Measurements from ENCODE around the gene MRPL33.

Gene MRPL33

DNA sequence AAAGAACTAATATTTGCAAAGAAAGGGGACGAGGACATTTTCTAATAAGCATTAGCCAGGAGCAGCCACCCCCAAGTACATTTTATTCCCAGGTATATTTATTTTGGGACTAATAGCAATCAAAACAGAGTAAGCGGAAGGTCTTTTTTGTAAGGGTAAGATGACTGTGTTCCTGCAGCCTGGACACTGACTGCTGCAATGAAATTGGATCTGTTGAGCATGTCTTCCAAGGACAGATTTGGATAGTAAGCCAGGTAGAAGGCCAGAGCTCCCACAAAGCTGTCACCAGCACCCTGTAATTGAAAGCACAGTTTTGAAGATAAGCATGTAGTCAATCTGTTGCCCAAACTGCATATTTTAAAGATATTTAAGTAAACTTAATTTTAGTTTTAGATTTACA lies 10.0 kb downstream of the MRPL33 start:
- TF ChIP-seq, protein P1, sequence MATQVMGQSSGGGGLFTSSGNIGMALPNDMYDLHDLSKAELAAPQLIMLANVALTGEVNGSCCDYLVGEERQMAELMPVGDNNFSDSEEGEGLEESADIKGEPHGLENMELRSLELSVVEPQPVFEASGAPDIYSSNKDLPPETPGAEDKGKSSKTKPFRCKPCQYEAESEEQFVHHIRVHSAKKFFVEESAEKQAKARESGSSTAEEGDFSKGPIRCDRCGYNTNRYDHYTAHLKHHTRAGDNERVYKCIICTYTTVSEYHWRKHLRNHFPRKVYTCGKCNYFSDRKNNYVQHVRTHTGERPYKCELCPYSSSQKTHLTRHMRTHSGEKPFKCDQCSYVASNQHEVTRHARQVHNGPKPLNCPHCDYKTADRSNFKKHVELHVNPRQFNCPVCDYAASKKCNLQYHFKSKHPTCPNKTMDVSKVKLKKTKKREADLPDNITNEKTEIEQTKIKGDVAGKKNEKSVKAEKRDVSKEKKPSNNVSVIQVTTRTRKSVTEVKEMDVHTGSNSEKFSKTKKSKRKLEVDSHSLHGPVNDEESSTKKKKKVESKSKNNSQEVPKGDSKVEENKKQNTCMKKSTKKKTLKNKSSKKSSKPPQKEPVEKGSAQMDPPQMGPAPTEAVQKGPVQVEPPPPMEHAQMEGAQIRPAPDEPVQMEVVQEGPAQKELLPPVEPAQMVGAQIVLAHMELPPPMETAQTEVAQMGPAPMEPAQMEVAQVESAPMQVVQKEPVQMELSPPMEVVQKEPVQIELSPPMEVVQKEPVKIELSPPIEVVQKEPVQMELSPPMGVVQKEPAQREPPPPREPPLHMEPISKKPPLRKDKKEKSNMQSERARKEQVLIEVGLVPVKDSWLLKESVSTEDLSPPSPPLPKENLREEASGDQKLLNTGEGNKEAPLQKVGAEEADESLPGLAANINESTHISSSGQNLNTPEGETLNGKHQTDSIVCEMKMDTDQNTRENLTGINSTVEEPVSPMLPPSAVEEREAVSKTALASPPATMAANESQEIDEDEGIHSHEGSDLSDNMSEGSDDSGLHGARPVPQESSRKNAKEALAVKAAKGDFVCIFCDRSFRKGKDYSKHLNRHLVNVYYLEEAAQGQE (IDR thresholded peaks at IDR 0.05; ENCODE audit: low read depth) = no peak
- TF ChIP-seq YY1 (IDR thresholded peaks at IDR 0.05; ENCODE audit: low read depth) (no peak), RAD21 (IDR thresholded peaks at IDR 0.05; ENCODE audit: low read depth) (no peak), EP300 (IDR thresholded peaks at IDR 0.05; ENCODE audit: borderline replicate concordance) (no peak), CEBPB (IDR thresholded peaks at IDR 0.05) (no peak), ZBTB7A (IDR thresholded peaks at IDR 0.05; ENCODE audit: low read depth) (no peak), CREB1 (IDR thresholded peaks at IDR 0.05; ENCODE audit: low read depth) (no peak), TEAD4 (IDR thresholded peaks at IDR 0.05) (no peak), TCF12 (IDR thresholded peaks at IDR 0.05; ENCODE audit: low read depth) (no peak), EGR1 (IDR thresholded peaks at IDR 0.05) (no peak), NFIC (IDR thresholded peaks at IDR 0.05) (no peak), TAF1 (IDR thresholded peaks at IDR 0.05; ENCODE audit: low read depth) (no peak), FOXM1 (IDR thresholded peaks at IDR 0.05; ENCODE audit: borderline replicate concordance, low read depth) (no peak)
- TF ChIP-seq, protein P2, sequence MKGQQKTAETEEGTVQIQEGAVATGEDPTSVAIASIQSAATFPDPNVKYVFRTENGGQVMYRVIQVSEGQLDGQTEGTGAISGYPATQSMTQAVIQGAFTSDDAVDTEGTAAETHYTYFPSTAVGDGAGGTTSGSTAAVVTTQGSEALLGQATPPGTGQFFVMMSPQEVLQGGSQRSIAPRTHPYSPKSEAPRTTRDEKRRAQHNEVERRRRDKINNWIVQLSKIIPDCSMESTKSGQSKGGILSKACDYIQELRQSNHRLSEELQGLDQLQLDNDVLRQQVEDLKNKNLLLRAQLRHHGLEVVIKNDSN (IDR thresholded peaks at IDR 0.05) = no peak
- TF ChIP-seq, protein P3, sequence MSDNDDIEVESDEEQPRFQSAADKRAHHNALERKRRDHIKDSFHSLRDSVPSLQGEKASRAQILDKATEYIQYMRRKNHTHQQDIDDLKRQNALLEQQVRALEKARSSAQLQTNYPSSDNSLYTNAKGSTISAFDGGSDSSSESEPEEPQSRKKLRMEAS (IDR thresholded peaks at IDR 0.05) = no peak

GRCh38 chr2:27782701-27783100 lies 11.2 kb downstream of the MRPL33 start:
- TF ChIP-seq RAD21 (IDR thresholded peaks at IDR 0.05; ENCODE audit: low read depth) = no peak
- TF ChIP-seq TEAD4 (IDR thresholded peaks at IDR 0.05) = no peak
- TF ChIP-seq, protein P1 (IDR thresholded peaks at IDR 0.05; ENCODE audit: low read depth) = no peak
- TF ChIP-seq TCF12 (IDR thresholded peaks at IDR 0.05; ENCODE audit: low read depth) = no peak
- TF ChIP-seq, protein P3 (IDR thresholded peaks at IDR 0.05) = no peak
- no peak for TF ChIP-seq FOXM1 (IDR thresholded peaks at IDR 0.05; ENCODE audit: borderline replicate concordance, low read depth)
- TF ChIP-seq NFIC (IDR thresholded peaks at IDR 0.05) = no peak
- no peak for TF ChIP-seq ZBTB7A (IDR thresholded peaks at IDR 0.05; ENCODE audit: low read depth)
- no peak for TF ChIP-seq EP300 (IDR thresholded peaks at IDR 0.05; ENCODE audit: borderline replicate concordance)
- TF ChIP-seq EGR1 (IDR thresholded peaks at IDR 0.05) = no peak
- TF ChIP-seq CEBPB (IDR thresholded peaks at IDR 0.05) = no peak
- TF ChIP-seq TAF1 (IDR thresholded peaks at IDR 0.05; ENCODE audit: low read depth) = no peak

DNA sequence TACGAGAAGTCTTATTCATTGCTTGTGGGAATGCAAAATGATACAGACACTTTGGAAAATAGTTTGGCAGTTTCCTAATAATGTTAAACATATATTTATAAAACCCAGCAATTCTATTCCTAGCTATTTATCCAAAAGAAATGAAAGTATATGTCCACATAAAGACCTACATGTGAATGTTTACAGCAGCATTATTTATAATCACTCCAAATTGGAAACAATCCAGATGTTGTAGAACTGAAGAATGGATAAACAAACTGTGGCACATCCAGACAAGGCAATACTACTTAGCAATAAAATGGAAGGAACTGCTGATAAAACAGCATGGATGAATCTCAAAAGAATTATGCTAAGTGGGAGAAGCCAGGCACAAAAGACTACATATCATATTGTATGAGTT lies 19.3 kb downstream of the MRPL33 start:
- TF ChIP-seq CEBPB (IDR thresholded peaks at IDR 0.05) (no peak), EP300 (IDR thresholded peaks at IDR 0.05; ENCODE audit: borderline replicate concordance) (no peak), NFIC (IDR thresholded peaks at IDR 0.05) (no peak), YY1 (IDR thresholded peaks at IDR 0.05; ENCODE audit: low read depth) (no peak), EGR1 (IDR thresholded peaks at IDR 0.05) (no peak), FOXM1 (IDR thresholded peaks at IDR 0.05; ENCODE audit: borderline replicate concordance, low read depth) (no peak), CREB1 (IDR thresholded peaks at IDR 0.05; ENCODE audit: low read depth) (no peak), RAD21 (IDR thresholded peaks at IDR 0.05; ENCODE audit: low read depth) (no peak), TAF1 (IDR thresholded peaks at IDR 0.05; ENCODE audit: low read depth) (no peak), ZBTB7A (IDR thresholded peaks at IDR 0.05; ENCODE audit: low read depth) (no peak)
- TF ChIP-seq, protein P1 (IDR thresholded peaks at IDR 0.05; ENCODE audit: low read depth) = no peak
- TF ChIP-seq, protein P2 (IDR thresholded peaks at IDR 0.05) = no peak
- TF ChIP-seq, protein P3 (IDR thresholded peaks at IDR 0.05) = no peak

- TF ChIP-seq CREB1 (IDR thresholded peaks at IDR 0.05; ENCODE audit: low read depth) (no peak), NFIC (IDR thresholded peaks at IDR 0.05) (no peak), FOXM1 (IDR thresholded peaks at IDR 0.05; ENCODE audit: borderline replicate concordance, low read depth) (no peak)
Observed at GRCh38 chr2:27792759-27793158, 21.2 kb downstream of the MRPL33 start.

Data from Ishikawa (cell line).